HepG2 (cell line): ENCODE measurements around the gene AKR1A1. TPM values are rescaled to one million over a fixed set of nuclear protein-coding genes. Genes with fewer than 3 reads are reported as not detected.

Source experiments
- ATF4 ChIP-seq, 2 experiments: fragments of 450-650 bp in 1 of 2; sonication (generic) in 1 of 2; formaldehyde crosslinking; IDR thresholded peaks; 2 replicates each; pipeline versions ENCODE4 v1.5.0 to v1.8.0; 2020 to 2022; ENCODE audit warnings: mild to moderate bottlenecking in 1 of 2, missing genetic modification reagents in 1 of 2
- BORCS8-MEF2B ChIP-seq: sonication (generic); formaldehyde crosslinking; IDR thresholded peaks from 2 replicates; pipeline ENCODE4 v1.8.0; 2022; ENCODE audit warnings: mild to moderate bottlenecking, missing genetic modification reagents
- HDAC1 ChIP-seq: sonication (generic); formaldehyde crosslinking; IDR thresholded peaks from 2 replicates; pipeline ENCODE4 v1.5.1; 2020; ENCODE audit warnings: mild to moderate bottlenecking, missing genetic modification reagents
- MTF2 ChIP-seq: sonication (generic); formaldehyde crosslinking; IDR thresholded peaks from 2 replicates; pipeline ENCODE4 v1.5.0; 2020; ENCODE audit warnings: missing genetic modification reagents, borderline replicate concordance
- PHF21A ChIP-seq: sonication (generic); formaldehyde crosslinking; IDR thresholded peaks from 2 replicates; pipeline ENCODE4 v1.5.0; 2020; ENCODE audit warnings: mild to moderate bottlenecking, missing genetic modification reagents
- RARG ChIP-seq: sonication (generic); formaldehyde crosslinking; IDR thresholded peaks from 2 replicates; pipeline ENCODE4 v1.4.0; 2020; ENCODE audit warnings: low read depth, mild to moderate bottlenecking, missing genetic modification reagents
- RFX3 ChIP-seq: IDR thresholded peaks from 2 replicates; pipeline ENCODE4 v1.6.1; 2016; ENCODE audit warnings: missing biosample characterization, missing genetic modification reagents
- RNF2 ChIP-seq: fragments of 450-650 bp; conservative IDR thresholded peaks from 2 replicates; pipeline ENCODE4 v1.6.1; 2016; ENCODE audit warnings: low read depth
- STAT6 ChIP-seq: sonication (generic); formaldehyde crosslinking; IDR thresholded peaks from 2 replicates; pipeline ENCODE4 v1.4.0; 2020; ENCODE audit warnings: missing genetic modification reagents, mild to moderate bottlenecking, borderline replicate concordance
- ZBTB40 ChIP-seq, 2 experiments: fragments of 450-650 bp in 1 of 2; sonication (generic) in 1 of 2; formaldehyde crosslinking in 1 of 2; IDR thresholded peaks; 2 replicates each; pipeline versions ENCODE4 v1.6.1 to v1.8.0; 2016 to 2022; ENCODE audit warnings: antibody characterized with exemption in 1 of 2, mild to moderate bottlenecking in 1 of 2, missing genetic modification reagents in 1 of 2
- ZNF143 ChIP-seq: sonication (generic); formaldehyde crosslinking; IDR thresholded peaks from 2 replicates; pipeline ENCODE4 v1.4.0; 2020; ENCODE audit warnings: missing genetic modification reagents
- ZNF274 ChIP-seq: sonication (generic); formaldehyde crosslinking; IDR thresholded peaks from 2 replicates; pipeline ENCODE4 v1.5.1; 2020; ENCODE audit warnings: mild to moderate bottlenecking, missing genetic modification reagents
- ZNF770 ChIP-seq: sonication (generic); formaldehyde crosslinking; IDR thresholded peaks from 2 replicates; pipeline ENCODE4 v1.5.0; 2020; ENCODE audit warnings: mild to moderate bottlenecking, missing genetic modification reagents
- polyA plus RNA-seq, 8 experiments: library from polyadenylated mRNA; depleted of rRNA in 3 of 8; stranded (reverse) in 7 of 8; unstranded in 1 of 8; fragments of >200 nt; fragmentation: Illumina TruSeq in 4 of 8; extraction: Trizol in 4 of 8; gene quantifications; 2 replicates each; pipeline versions ENCODE4 v1.2.1 to v1.2.3, GENCODE V29; 2011 to 2016; ENCODE audit warnings: low read depth in 4 of 8, missing spikeins in 1 of 8, mixed read lengths in 1 of 8; ENCODE audit not compliant: insufficient read depth in 1 of 8
- total RNA-seq, 5 experiments: library from RNA; depleted of rRNA; stranded (reverse); fragments of >200 nt; fragmentation: Illumina TruSeq; extraction: Trizol; gene quantifications; 2 replicates each; pipeline ENCODE4 v1.2.3, GENCODE V29; 2016; ENCODE audit warnings: low read depth in 1 of 5

The AKR1A1 gene
- total and polyA plus RNA-seq, 2 of the 13 experiments (the other 11 are each of a cell fraction or from before 2014, with no cell fraction given), result 181 to 217 TPM

GRCh38 chr1:45508295-45509151 is 42.1 kb upstream of the AKR1A1 start (continued):
- no peak for TF ChIP-seq MTF2 (CRISPR knock-in tag)
- TF ChIP-seq RARG (CRISPR knock-in tag), result no peak
- peak in 1 of 2 experiments; percentile 6; a peak in 1 of 4 replicates for TF ChIP-seq ATF4 (CRISPR knock-in tag; IDR thresholded peaks at IDR 0.05)
- TF ChIP-seq ZNF274 (CRISPR knock-in tag), result 0 out of 2 replicates have a peak, but pooled peaks have one; percentile 26
- TF ChIP-seq HDAC1 (CRISPR knock-in tag), result peak; percentile 34; the same call in 1 of the 2 replicates
- no peak for TF ChIP-seq ZNF143 (CRISPR knock-in tag)
- no peak for TF ChIP-seq STAT6
- no peak for TF ChIP-seq ZBTB40 (IDR thresholded peaks at IDR 0.05)
- no peak for TF ChIP-seq ZBTB40 (CRISPR knock-in tag; IDR thresholded peaks at IDR 0.05)
- TF ChIP-seq BORCS8-MEF2B, result no peak
- no peak for TF ChIP-seq RFX3 (CRISPR knock-in tag)
- TF ChIP-seq ZNF770 (CRISPR knock-in tag), result peak; percentile 95
- peak; percentile 34; the same call in 1 of the 2 replicates for TF ChIP-seq PHF21A
- no peak for TF ChIP-seq RNF2
